Activated CD8-positive, alpha-beta T cell treated with anti-CD3 and anti-CD28 coated beads for 36 hours (primary cell): Measurements from ENCODE around the gene SHANK1. TPM values are rescaled to one million over a fixed set of nuclear protein-coding genes. Genes with fewer than 3 reads are reported as not detected.
A peak's percentile ranks its signal among the peaks of the same experiment; 100 is the strongest.

Experiments
- ATAC-seq: fragments of 200-7000 bp; cut with Tn5 transposase; one replicate; pipeline ENCODE4 v1.10.0; 2021; ENCODE audit warnings: mild to moderate bottlenecking, moderate library complexity
- CTCF ChIA-PET: fragments of 350-600 bp; sonication (Branson Sonifier 250); formaldehyde crosslinking; loops from one replicate; lab custom pipeline; 2021; ENCODE audit warnings: antibody characterized with exemption; lab: Charles Lee
- POLR2A ChIA-PET: fragments of 350-600 bp; sonication (Branson Sonifier 250); formaldehyde crosslinking; loops from one replicate; lab custom pipeline; 2021; ENCODE audit warnings: antibody characterized with exemption; lab: Charles Lee
- DNase-seq: peaks from one replicate; pipeline ENCODE4 v3.0.0-alpha.2; 2020
- H3K27ac Mint-ChIP-seq: one replicate; pipeline ENCODE4 v1.8.0; 2021; ENCODE audit warnings: mild to moderate bottlenecking, mixed read lengths
- H3K27me3 Mint-ChIP-seq: one replicate; pipeline ENCODE4 v1.8.0; 2021; ENCODE audit warnings: mixed read lengths
- H3K36me3 Mint-ChIP-seq: one replicate; pipeline ENCODE4 v1.8.0; 2021; ENCODE audit warnings: low read depth, mixed read lengths
- H3K4me1 Mint-ChIP-seq: one replicate; pipeline ENCODE4 v1.8.0; 2021; ENCODE audit warnings: low read depth, mixed read lengths
- H3K4me3 Mint-ChIP-seq: one replicate; pipeline ENCODE4 v1.8.0; 2021; ENCODE audit warnings: mild to moderate bottlenecking, moderate library complexity, mixed read lengths
- H3K9me3 Mint-ChIP-seq: one replicate; pipeline ENCODE4 v1.8.0; 2021; ENCODE audit warnings: mixed read lengths
- intact Hi-C: fragments of 100-400 bp; cut with micrococcal nuclease; formaldehyde crosslinking; loops from one replicate; pipeline ENCODE4 v1.10.0; 2022
- total RNA-seq, 2 experiments: library from RNA; stranded (reverse); gene quantifications; one replicate each; pipeline ENCODE4 v1.2.3, GENCODE V29; 2021
- TF ChIP-seq, protein P1 (sequence below): fragments of 200-600 bp; IDR thresholded peaks from one replicate; pipeline ENCODE4 v1.8.0; 2022; ENCODE audit warnings: antibody characterized with exemption, mild to moderate bottlenecking

SHANK1 gene
- total RNA-seq, 2 experiments from 2014 or later, result 0.25 TPM; not detected in 1

DNA sequence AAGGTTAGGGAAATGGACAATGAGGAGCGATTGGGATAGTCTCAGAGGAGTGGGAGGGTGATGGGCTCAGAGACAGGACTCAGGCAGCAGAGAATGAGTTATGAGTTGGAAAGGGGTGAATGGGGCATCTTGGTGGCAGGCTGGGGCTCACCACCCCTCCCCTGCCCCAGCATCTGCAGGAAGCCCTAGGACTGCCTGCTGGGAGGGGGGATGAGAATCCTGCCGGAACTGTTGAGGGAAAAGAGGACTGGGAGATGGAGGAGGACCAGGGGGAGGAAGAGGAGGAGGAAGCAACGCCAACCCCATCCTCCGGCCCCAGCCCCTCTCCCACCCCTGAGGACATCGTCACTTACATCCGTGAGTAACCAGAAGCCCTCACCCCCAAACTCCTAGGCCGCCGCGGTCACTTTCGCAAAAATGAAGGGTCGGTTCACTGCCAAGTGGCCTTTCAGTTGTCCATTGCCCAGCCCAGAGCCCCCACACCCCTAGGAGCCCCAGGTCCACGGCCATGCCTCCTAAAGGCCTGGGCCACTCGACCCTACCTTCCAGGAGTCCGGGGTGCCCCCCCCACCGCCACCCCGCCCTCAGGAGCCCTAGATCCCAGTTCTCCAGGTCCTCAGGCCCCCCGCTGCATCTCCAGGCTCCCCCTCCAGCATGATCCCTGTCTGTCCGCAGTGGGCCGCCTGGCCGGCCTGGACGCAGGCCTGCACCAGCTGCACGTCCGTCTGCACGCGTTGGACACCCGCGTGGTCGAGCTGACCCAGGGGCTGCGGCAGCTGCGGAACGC, 4.3 kb upstream of the SHANK1 start:
- POLR2A ChIA-PET, result interaction anchor here (0.8 to 1.4 kb wide), 6 partner anchors 8 to 201 kb away, joined by 3 to 7 read pairs (median 4); no protein-coding TSS in a partner anchor
- H3K27ac Mint-ChIP-seq, result no peak overlapping the region
- ATAC-seq, result no peak
- H3K27me3 Mint-ChIP-seq, result peaks cover 42% of the 10 kb centered on the region
- H3K36me3 Mint-ChIP-seq, result no peaks in the 10 kb centered on the region
- peaks cover 25% of the 10 kb centered on the region for H3K4me1 Mint-ChIP-seq
- TF ChIP-seq, protein P1, sequence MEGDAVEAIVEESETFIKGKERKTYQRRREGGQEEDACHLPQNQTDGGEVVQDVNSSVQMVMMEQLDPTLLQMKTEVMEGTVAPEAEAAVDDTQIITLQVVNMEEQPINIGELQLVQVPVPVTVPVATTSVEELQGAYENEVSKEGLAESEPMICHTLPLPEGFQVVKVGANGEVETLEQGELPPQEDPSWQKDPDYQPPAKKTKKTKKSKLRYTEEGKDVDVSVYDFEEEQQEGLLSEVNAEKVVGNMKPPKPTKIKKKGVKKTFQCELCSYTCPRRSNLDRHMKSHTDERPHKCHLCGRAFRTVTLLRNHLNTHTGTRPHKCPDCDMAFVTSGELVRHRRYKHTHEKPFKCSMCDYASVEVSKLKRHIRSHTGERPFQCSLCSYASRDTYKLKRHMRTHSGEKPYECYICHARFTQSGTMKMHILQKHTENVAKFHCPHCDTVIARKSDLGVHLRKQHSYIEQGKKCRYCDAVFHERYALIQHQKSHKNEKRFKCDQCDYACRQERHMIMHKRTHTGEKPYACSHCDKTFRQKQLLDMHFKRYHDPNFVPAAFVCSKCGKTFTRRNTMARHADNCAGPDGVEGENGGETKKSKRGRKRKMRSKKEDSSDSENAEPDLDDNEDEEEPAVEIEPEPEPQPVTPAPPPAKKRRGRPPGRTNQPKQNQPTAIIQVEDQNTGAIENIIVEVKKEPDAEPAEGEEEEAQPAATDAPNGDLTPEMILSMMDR, result no peak
- no peaks in the 10 kb centered on the region for H3K9me3 Mint-ChIP-seq
- DNase-seq, result no peak
- H3K4me3 Mint-ChIP-seq, result peak overlapping the region; percentile 83
- CTCF ChIA-PET, result interaction anchor here (1.1 to 2.0 kb wide), 15 partner anchors 10 to 366 kb away, joined by 3 to 15 read pairs (median 4); no protein-coding TSS in a partner anchor
- intact Hi-C loops, result loop anchor here (5.0 kb wide), 1 partner anchor 58 kb away; no protein-coding TSS in a partner anchor

DNA sequence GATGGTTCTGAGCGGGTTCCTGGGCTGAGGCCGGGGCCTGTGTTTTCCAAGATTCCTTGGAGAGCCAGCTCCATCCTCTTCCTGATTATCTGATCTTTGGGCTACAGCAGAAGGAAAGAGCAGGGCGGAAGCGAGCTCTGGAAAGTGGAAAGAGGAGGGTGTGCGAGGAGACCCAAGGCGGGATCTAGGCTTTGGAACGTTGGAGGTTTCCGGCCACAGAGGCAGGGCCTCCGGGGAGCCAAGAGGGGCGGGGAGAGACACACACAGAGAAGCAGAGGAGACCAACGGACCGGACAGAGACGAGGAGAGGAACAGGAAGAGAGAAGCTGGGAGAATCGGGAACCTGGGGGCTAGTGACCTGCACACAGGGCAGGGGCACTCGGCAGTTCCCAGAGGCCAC, 3.5 kb upstream of the SHANK1 start, which contains the start of gene CLEC11A:
TSS of gene CLEC11A (plus strand) at position 296 of the 400 bp plus-strand sequence. CDS start 162 bp downstream, outside the sequence.
- H3K27me3 Mint-ChIP-seq, result peaks cover 41% of the 10 kb centered on the region
- POLR2A ChIA-PET, result interaction anchor here (0.8 kb wide), 1 partner anchor 72 kb away, joined by 3 read pairs; no protein-coding TSS in a partner anchor
- CTCF ChIA-PET, result interaction anchor here (1.1 to 2.0 kb wide), 3 partner anchors 10 to 199 kb away, joined by 3 to 4 read pairs (median 4); no protein-coding TSS in a partner anchor
- H3K4me3 Mint-ChIP-seq, result peak within 1 kb of the TSS; percentile 83
- ATAC-seq (no peak), DNase-seq (no peak)
- TF ChIP-seq, protein P1, result no peak
- no peaks in the 10 kb centered on the region for H3K9me3 Mint-ChIP-seq
- peaks cover 20% of the 10 kb centered on the region for H3K4me1 Mint-ChIP-seq
- intact Hi-C loops, result loop anchor here (5.0 kb wide), 1 partner anchor 59 kb away; no protein-coding TSS in a partner anchor
- H3K36me3 Mint-ChIP-seq, result no peaks in the 10 kb centered on the region
- no peak within 1 kb of the TSS for H3K27ac Mint-ChIP-seq

DNA sequence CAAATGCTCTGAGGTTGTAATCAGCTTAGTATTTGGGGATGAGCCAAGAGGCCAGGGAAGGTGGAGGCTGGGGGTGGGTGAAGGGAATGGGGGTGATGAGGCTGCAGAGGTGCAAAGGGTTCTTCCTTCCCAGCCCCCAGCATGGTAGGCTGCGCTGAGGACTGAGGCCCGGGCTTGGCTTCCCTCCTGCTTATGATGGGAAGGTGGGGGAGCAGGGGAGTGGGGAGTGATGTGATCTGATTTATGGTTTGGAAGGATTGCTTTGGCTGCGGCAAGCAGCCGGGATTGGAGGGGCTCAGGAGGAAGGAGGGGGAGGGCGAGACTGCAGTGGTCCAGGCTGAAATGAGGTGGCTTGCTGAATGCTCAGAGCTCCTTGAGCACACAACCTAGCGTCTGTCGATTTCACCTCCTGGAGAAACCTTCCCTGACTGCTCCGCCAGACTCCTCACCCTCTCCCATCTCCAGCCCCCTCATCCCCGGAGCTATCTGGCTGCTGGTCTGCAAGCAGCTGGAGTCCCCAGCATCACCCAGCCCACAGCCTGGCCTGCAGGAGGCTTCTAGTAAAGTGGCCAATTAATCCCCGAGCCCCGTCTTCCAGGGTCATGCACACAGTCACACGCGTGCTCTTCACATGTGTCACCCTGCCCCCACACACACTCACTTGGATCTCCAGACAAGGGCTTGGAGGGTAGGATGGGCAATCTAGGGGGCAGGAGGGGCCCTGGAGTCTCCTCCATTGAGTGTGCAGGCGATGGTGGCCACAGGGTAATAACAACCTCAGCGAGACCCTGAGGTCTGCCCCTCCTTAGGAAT, 2.8 kb upstream of the SHANK1 start:
- Mint-ChIP-seq H3K27ac (no peak overlapping the region), H3K9me3 (no peaks in the 10 kb centered on the region), H3K4me1 (peaks cover 13% of the 10 kb centered on the region), H3K36me3 (no peaks in the 10 kb centered on the region), H3K27me3 (peaks cover 42% of the 10 kb centered on the region), H3K4me3 (no peak overlapping the region)
- intact Hi-C loops, result loop anchor here (5.0 kb wide), 1 partner anchor 60 kb away; no protein-coding TSS in a partner anchor
- ATAC-seq, result no peak
- TF ChIP-seq, protein P1, result no peak
- ChIA-PET CTCF (interaction anchor here (1.1 to 2.0 kb wide), 2 partner anchors 9 to 200 kb away, joined by 3 to 4 read pairs; no protein-coding TSS in a partner anchor), POLR2A (interaction anchor here (1.3 kb wide), 1 partner anchor 17 kb away, joined by 5 read pairs; no protein-coding TSS in a partner anchor)
- DNase-seq, result no peak

- intact Hi-C loops, result loop anchor here (5.0 kb wide), 1 partner anchor 61 kb away; no protein-coding TSS in a partner anchor
- Mint-ChIP-seq H3K36me3 (no peaks in the 10 kb centered on the region), H3K27me3 (peaks cover 44% of the 10 kb centered on the region), H3K4me3 (no peak overlapping the region), H3K4me1 (peaks cover 10% of the 10 kb centered on the region), H3K27ac (no peak overlapping the region), H3K9me3 (no peaks in the 10 kb centered on the region)
- CTCF ChIA-PET, result interaction anchor here (1.1 to 2.0 kb wide), 2 partner anchors 9 to 200 kb away, joined by 3 to 4 read pairs; no protein-coding TSS in a partner anchor
- ATAC-seq, result no peak
- DNase-seq, result no peak
- POLR2A ChIA-PET, result interaction anchor here (1.0 to 1.3 kb wide), 2 partner anchors 16 to 83 kb away, joined by 3 to 5 read pairs; no protein-coding TSS in a partner anchor
- TF ChIP-seq, protein P1, result no peak
Measured at GRCh38 chr19:50721441-50722137, 2.0 kb upstream of the SHANK1 start.
